ENCODE results near the gene FAM171A1.

- TF ChIP-seq CTCF (IDR thresholded peaks at IDR 0.05; ENCODE audit: low read depth, low read length) (no peak), EZH2phosphoT487 (IDR thresholded peaks at IDR 0.05; ENCODE audit: low read depth) (no peak)
Observed at GRCh38 chr10:15241306-15241705, 129.8 kb downstream of the FAM171A1 start.

Data from OCI-LY3 (cell line).